Measurements from ENCODE around the gene REEP1. TPM values are rescaled to one million over a fixed set of nuclear protein-coding genes. Genes with fewer than 3 reads are reported as not detected.

REEP1 gene
- total RNA-seq, 4 donors from 2014 or later, result 46.1 to 95.1 (median 74.9) TPM

DNA sequence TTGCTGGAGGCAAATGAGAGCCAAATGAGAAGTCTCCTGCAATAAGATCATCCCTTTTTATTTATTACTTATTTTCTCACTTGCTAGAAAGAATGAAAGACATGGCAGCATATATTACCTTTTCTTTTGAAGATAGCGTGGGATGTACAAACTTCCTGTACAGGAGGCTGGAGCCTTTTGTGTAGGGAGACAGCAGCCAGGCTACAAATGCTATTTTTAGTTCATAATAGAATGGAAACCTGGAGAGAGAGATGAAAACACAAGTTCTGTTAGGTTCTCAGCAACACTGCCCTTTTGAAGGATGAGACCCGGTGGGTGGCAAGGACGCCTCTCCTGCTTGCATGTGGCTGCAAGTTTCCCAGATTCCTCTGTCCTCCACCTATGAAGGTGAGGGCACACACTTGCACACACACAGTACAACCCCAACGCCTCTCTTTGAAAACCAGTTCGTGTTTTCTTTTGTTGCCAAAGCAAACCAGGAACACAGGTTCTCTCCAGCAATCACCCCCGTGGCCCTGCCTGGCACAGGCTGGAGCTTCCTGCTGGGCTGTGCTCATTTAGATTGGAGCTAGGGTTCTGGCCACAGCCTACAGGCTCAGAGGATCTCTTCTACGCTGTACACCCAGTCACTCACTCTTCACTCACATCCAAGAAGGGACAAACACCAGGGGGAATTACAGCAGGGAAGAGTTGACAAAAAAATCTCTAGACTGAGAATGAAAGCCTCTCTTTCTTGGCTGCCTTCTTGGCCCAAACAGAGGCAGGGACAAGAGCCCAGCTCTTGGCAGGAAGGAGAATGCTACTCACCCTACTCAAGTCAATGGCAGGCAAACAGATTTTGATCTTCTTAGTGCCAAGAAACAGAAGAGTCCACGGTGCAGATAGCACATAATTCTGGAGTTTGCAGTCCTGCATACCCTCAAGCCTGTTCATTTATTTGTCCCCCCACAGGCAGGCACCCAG lies 82.6 kb downstream of the REEP1 start:
- intact Hi-C loops (cut with DNase I), result no loop called here
- peaks cover 37 to 78% (median 71%) of the 10 kb centered on the region in 4 donors for H3K4me1 ChIP-seq

DNA sequence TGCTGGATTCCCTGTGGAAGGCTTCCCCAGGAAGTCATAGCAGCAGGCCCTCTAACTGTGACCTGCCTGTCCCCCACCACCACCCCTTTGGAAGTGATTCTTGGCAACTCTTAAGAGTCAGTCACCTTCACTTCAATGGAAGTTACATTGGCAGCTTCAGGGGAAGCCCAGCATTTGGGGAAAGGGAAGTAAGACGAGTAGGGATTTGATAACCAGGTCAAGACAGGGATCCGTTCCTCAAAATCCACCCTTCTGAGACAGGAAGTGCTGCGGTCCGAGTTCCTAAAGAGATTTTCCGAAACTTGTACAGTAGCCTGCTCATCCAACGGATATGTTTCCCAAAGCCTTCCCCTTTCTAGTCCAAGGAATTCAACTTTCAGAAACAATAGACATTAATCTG lies 84.0 kb downstream of the REEP1 start:
- peak overlapping the region; percentile 24 to 90 (median 82) for H3K27ac ChIP-seq (replicated peaks in 1 of 4)
- no peak overlapping the region for H3K4me3 ChIP-seq
- H3K36me3 ChIP-seq, result peaks cover 0 to 3% (median 1%) of the 10 kb centered on the region in 4 donors
- H3K27me3 ChIP-seq, result no peaks in the 10 kb centered on the region
- H3K9me3 ChIP-seq, result no peaks in the 10 kb centered on the region
- 77% methylated on average over 6 of the region's 6 CpGs for whole genome bisulfite sequencing
- DNase-seq (ENCODE audit: extremely low spot score), result no peak
- no peak for TF ChIP-seq EP300 (IDR thresholded peaks at IDR 0.05)
- TF ChIP-seq POLR2AphosphoS5 (IDR thresholded peaks at IDR 0.05), result no peak
- no peak for TF ChIP-seq POLR2A (IDR thresholded peaks at IDR 0.05; ENCODE audit: low read depth)
- no peak for TF ChIP-seq CTCF (IDR thresholded peaks at IDR 0.05)
- H3K4me1 ChIP-seq, result peaks cover 42 to 92% (median 85%) of the 10 kb centered on the region in 4 donors
- intact Hi-C loops (cut with DNase I), result no loop called here

More for the DNA sequence above, 82.6 kb downstream of the REEP1 start:
- Histone ChIP-seq H3K36me3 (peaks cover 0 to 3% (median 1%) of the 10 kb centered on the region in 4 donors), H3K27ac (replicated peaks in 1 of 4) (peak overlapping the region; percentile 76 to 90 (median 80)), H3K4me3 (no peak overlapping the region), H3K27me3 (no peaks in the 10 kb centered on the region), H3K9me3 (no peaks in the 10 kb centered on the region)
- 26% methylated on average over 8 of the region's 8 CpGs for WGBS
- DNase-seq (ENCODE audit: extremely low spot score), result no peak
- TF ChIP-seq POLR2A (IDR thresholded peaks at IDR 0.05; ENCODE audit: low read depth), result no peak
- TF ChIP-seq POLR2AphosphoS5 (IDR thresholded peaks at IDR 0.05), result peak in 1 of 2 donors; percentile 47
- no peak for TF ChIP-seq EP300 (IDR thresholded peaks at IDR 0.05)

DNA sequence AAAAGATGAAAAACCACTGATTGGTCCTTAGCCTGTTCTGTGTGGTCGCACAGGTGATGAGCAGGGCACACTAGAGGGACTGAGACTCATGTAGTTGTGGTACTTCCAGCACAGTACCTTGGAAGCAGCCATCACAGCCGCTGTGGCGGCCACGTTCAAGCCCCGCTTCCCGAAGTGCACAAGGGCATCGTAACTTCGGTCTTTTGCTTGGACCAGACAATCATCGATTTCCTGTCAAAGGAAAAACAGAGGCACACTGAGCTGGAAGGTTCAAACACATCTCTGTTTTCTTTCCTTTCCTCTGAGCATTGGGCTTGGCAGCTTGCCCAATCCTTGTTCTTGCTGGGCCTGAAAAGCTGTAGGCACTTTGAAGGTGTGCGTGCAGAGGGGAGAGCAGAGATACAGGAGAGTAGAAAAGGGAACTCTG lies 85.6 kb downstream of the REEP1 start:
- peaks cover 42 to 94% (median 79%) of the 10 kb centered on the region in 4 donors for H3K4me1 ChIP-seq
- peak overlapping the region; percentile 78 to 90 (median 82) for H3K27ac ChIP-seq (replicated peaks in 1 of 4)
- TF ChIP-seq EP300 (IDR thresholded peaks at IDR 0.05) (no peak), POLR2A (IDR thresholded peaks at IDR 0.05; ENCODE audit: low read depth) (no peak), POLR2AphosphoS5 (IDR thresholded peaks at IDR 0.05) (no peak), CTCF (IDR thresholded peaks at IDR 0.05) (no peak)
- H3K36me3 ChIP-seq, result no peaks in the 10 kb centered on the region
- intact Hi-C loops (cut with DNase I), result no loop called here
- H3K9me3 ChIP-seq, result no peaks in the 10 kb centered on the region
- no peak for DNase-seq (ENCODE audit: extremely low spot score)
- 73% methylated on average over 10 of the region's 10 CpGs for WGBS
- no peaks in the 10 kb centered on the region for H3K27me3 ChIP-seq
- H3K4me3 ChIP-seq, result no peak overlapping the region

- intact Hi-C loops (cut with DNase I), result no loop called here
- no peaks in the 10 kb centered on the region for H3K9me3 ChIP-seq
- no peak for DNase-seq (ENCODE audit: extremely low spot score)
- peaks cover 29 to 84% (median 62%) of the 10 kb centered on the region in 4 donors for H3K4me1 ChIP-seq
- no peaks in the 10 kb centered on the region for H3K36me3 ChIP-seq
- peak; percentile 66 to 78 for TF ChIP-seq POLR2AphosphoS5 (IDR thresholded peaks at IDR 0.05)
- no peak for TF ChIP-seq POLR2A (IDR thresholded peaks at IDR 0.05; ENCODE audit: low read depth)
- TF ChIP-seq CTCF (IDR thresholded peaks at IDR 0.05), result peak in 2 of 3 experiments; percentile 29 to 39
- TF ChIP-seq EP300 (IDR thresholded peaks at IDR 0.05), result no peak
- WGBS, result 44% methylated on average over 10 of the region's 10 CpGs
- H3K4me3 ChIP-seq, result no peak overlapping the region
- no peaks in the 10 kb centered on the region for H3K27me3 ChIP-seq
- H3K27ac ChIP-seq (replicated peaks in 1 of 4), result peak overlapping the region; percentile 78 to 90 (median 82)
Observed at GRCh38 chr2:86249579-86250391, 87.6 kb downstream of the REEP1 start.

Measured in esophagus muscularis mucosa (tissue), 4 donors.